GM10266 (cell line): ENCODE measurements around the gene COL4A6.

Source experiments
- DNase-seq: peaks from one replicate; pipeline ENCODE4 v3.0.0; 2012; ENCODE audit errors: extremely low spot score
- CTCF ChIP-seq: IDR thresholded peaks from 2 replicates; pipeline ENCODE4 v1.5.1; 2012; ENCODE audit warnings: mild to moderate bottlenecking, low read depth; ENCODE audit not compliant: control insufficient read depth, insufficient read depth; ENCODE audit errors: missing control alignments

Gene COL4A6

GRCh38 chrX:108435261-108435660 lies 3.0 kb downstream of the COL4A6 start:
- DNase-seq = no peak

GRCh38 chrX:108426262-108426661 lies 12.0 kb downstream of the COL4A6 start:
- TF ChIP-seq CTCF = no peak
- no peak for DNase-seq

More at GRCh38 chrX:108435261-108435660, 3.0 kb downstream of the COL4A6 start:
- no peak for TF ChIP-seq CTCF

- no peak for DNase-seq
- TF ChIP-seq CTCF = no peak
Observed at GRCh38 chrX:108420481-108420880, 17.7 kb downstream of the COL4A6 start.

- DNase-seq = no peak
- no peak for TF ChIP-seq CTCF
Observed at GRCh38 chrX:108419401-108419800, 18.8 kb downstream of the COL4A6 start.

- TF ChIP-seq CTCF = no peak
- DNase-seq = no peak
Observed at GRCh38 chrX:108417257-108417656, 21.0 kb downstream of the COL4A6 start.

- no peak for DNase-seq
- no peak for TF ChIP-seq CTCF
Observed at GRCh38 chrX:108415891-108416290, 22.3 kb downstream of the COL4A6 start.

GRCh38 chrX:108415146-108415545 lies 23.1 kb downstream of the COL4A6 start:
- DNase-seq = no peak
- TF ChIP-seq CTCF = no peak

GRCh38 chrX:108412783-108413182 lies 25.4 kb downstream of the COL4A6 start:
- no peak for DNase-seq

More at GRCh38 chrX:108412783-108413182, 25.4 kb downstream of the COL4A6 start:
- TF ChIP-seq CTCF = no peak
